H1 (cell line): ENCODE results near the gene RAB3IP. TPM values are rescaled to one million over a fixed set of nuclear protein-coding genes. Genes with fewer than 3 reads are reported as not detected.
A peak's percentile ranks its signal among the peaks of the same experiment; 100 is the strongest.

ENCODE experiments used
- CTCF ChIA-PET: fragments of 300-600 bp; sonication (Branson Sonifier 250); formaldehyde crosslinking; loops from one replicate; lab custom pipeline; 2021; ENCODE audit not compliant: partially characterized antibody; lab: Charles Lee
- POLR2A ChIA-PET: fragments of 300-600 bp; sonication (Branson Sonifier 250); formaldehyde crosslinking; loops from one replicate; lab custom pipeline; 2021; ENCODE audit warnings: inconsistent platforms; ENCODE audit not compliant: partially characterized antibody; lab: Charles Lee
- DNase-seq, 2 experiments: peaks; one replicate each; pipeline versions ENCODE4 v3.0.0 to v3.0.0-alpha.2; 2010 to 2022; ENCODE audit warnings: low spot score in 2 of 2, low read depth in 1 of 2, mixed read lengths in 1 of 2
- FAIRE-seq: peaks from 2 replicates; lab custom pipeline; 2011; peaks lifted over from hg19 to GRCh38; lab: Jason Lieb, UNC
- H2AFZ ChIP-seq: 2 replicates; pipeline ENCODE4 v1.8.1; 2012; ENCODE audit warnings: low read length, inconsistent platforms
- H2AK5ac ChIP-seq: 2 replicates; pipeline ENCODE4 v1.6.1; 2013; ENCODE audit warnings: low read depth, low read length
- H2BK120ac ChIP-seq: replicated peaks from 2 replicates; pipeline ENCODE3; 2013; ENCODE audit warnings: low read depth, low read length, inconsistent platforms
- H2BK12ac ChIP-seq: 2 replicates; pipeline ENCODE4 v1.6.1; 2013; ENCODE audit warnings: low read depth, low read length
- H2BK15ac ChIP-seq: 2 replicates; pipeline ENCODE4 v1.6.1; 2013; ENCODE audit warnings: low read length
- H2BK20ac ChIP-seq: 2 replicates; pipeline ENCODE4 v1.6.1; 2013; ENCODE audit warnings: low read length
- H2BK5ac ChIP-seq: 2 replicates; pipeline ENCODE4 v1.6.1; 2013; ENCODE audit warnings: low read depth, low read length
- H3K14ac ChIP-seq: 2 replicates; pipeline ENCODE4 v1.6.1; 2013; ENCODE audit warnings: inconsistent platforms; ENCODE audit not compliant: insufficient read length
- H3K18ac ChIP-seq: 2 replicates; pipeline ENCODE4 v1.6.1; 2013; ENCODE audit warnings: low read length; ENCODE audit errors: extremely low read depth
- H3K23ac ChIP-seq: 2 replicates; pipeline ENCODE4 v1.6.1; 2013; ENCODE audit warnings: inconsistent platforms; ENCODE audit not compliant: insufficient read length
- H3K23me2 ChIP-seq: 2 replicates; pipeline ENCODE4 v1.6.1; 2013; ENCODE audit warnings: low read depth, low read length
- H3K27ac ChIP-seq: 2 replicates; pipeline ENCODE4 v1.6.1; 2011; ENCODE audit warnings: low read depth, low read length, inconsistent platforms
- H3K27me3 ChIP-seq, 4 experiments: replicated peaks in 1 of 4; 1 replicate in 1 of 4; 2 replicates in 3 of 4; pipeline versions ENCODE4 v1.6.1 to v1.8.1; 2011 to 2013; ENCODE audit warnings: low read length in 3 of 4, mild to moderate bottlenecking in 3 of 4, inconsistent platforms in 2 of 4, mixed read lengths in 2 of 4, moderate library complexity in 1 of 4; ENCODE audit not compliant: control insufficient read depth in 3 of 4, insufficient read depth in 3 of 4; ENCODE audit errors: extremely low read depth in 1 of 4
- H3K36me3 ChIP-seq, 4 experiments: 2 replicates each; pipeline versions ENCODE4 v1.6.1 to v1.8.1; 2011 to 2013; ENCODE audit warnings: mild to moderate bottlenecking in 4 of 4, low read length in 3 of 4, moderate library complexity in 2 of 4, control low read depth in 1 of 4, inconsistent platforms in 1 of 4; ENCODE audit not compliant: insufficient read depth in 4 of 4, control insufficient read depth in 2 of 4
- H3K4ac ChIP-seq: replicated peaks from 2 replicates; pipeline ENCODE3; 2013; ENCODE audit warnings: low read length, low read depth, mixed read lengths, inconsistent platforms; ENCODE audit not compliant: insufficient read length
- H3K4me1 ChIP-seq, 4 experiments: replicated peaks in 1 of 4; 1 replicate in 1 of 4; 2 replicates in 3 of 4; pipeline versions ENCODE4 v1.6.1 to v1.8.1; 2011 to 2013; ENCODE audit warnings: low read length in 3 of 4, inconsistent platforms in 2 of 4, mixed read lengths in 1 of 4; ENCODE audit not compliant: insufficient read depth in 4 of 4, control insufficient read depth in 3 of 4
- H3K4me2 ChIP-seq, 2 experiments: 2 replicates each; pipeline versions ENCODE4 v1.6.1 to v1.8.1; 2011 to 2013; ENCODE audit warnings: low read depth in 2 of 2, low read length in 2 of 2, control low read depth in 1 of 2, inconsistent platforms in 1 of 2, mild to moderate bottlenecking in 1 of 2; ENCODE audit not compliant: insufficient read depth in 1 of 2
- H3K4me3 ChIP-seq, 4 experiments: fragments of 200-600, 300-600 bp in 1 of 4; sonication (generic), shearing (Covaris generic), sonication (Bioruptor Twin) in 1 of 4; 2 replicates each; pipeline versions ENCODE4 v1.5.1 to v1.8.1; 2011 to 2016; ENCODE audit warnings: low read length in 4 of 4, low read depth in 3 of 4, control low read depth in 2 of 4, inconsistent platforms in 2 of 4, mild to moderate bottlenecking in 2 of 4, mixed read lengths in 1 of 4, moderate library complexity in 1 of 4; ENCODE audit not compliant: insufficient read depth in 2 of 4; ENCODE audit errors: extremely low read depth in 1 of 4
- H3K56ac ChIP-seq: replicated peaks from 2 replicates; pipeline ENCODE3; 2013; ENCODE audit warnings: low read depth, mild to moderate bottlenecking, mixed read lengths, low read length, inconsistent platforms; ENCODE audit not compliant: insufficient read length
- H3K79me1 ChIP-seq: 2 replicates; pipeline ENCODE4 v1.6.1; 2013; ENCODE audit warnings: low read depth, low read length, control low read depth
- H3K79me2 ChIP-seq, 2 experiments: 2 replicates each; pipeline versions ENCODE4 v1.6.1 to v1.8.1; 2012 to 2013; ENCODE audit warnings: low read length in 2 of 2, mild to moderate bottlenecking in 2 of 2, inconsistent platforms in 1 of 2; ENCODE audit not compliant: insufficient read depth in 2 of 2, control insufficient read depth in 1 of 2
- H3K9ac ChIP-seq, 4 experiments: replicated peaks in 1 of 4; 1 replicate in 1 of 4; 2 replicates in 3 of 4; pipeline versions ENCODE4 v1.6.1 to v1.8.1; 2011 to 2013; ENCODE audit warnings: low read depth in 3 of 4, low read length in 3 of 4, control low read depth in 2 of 4, mild to moderate bottlenecking in 2 of 4, moderate library complexity in 2 of 4, inconsistent platforms in 1 of 4; ENCODE audit errors: extremely low read depth in 1 of 4
- H3K9me3 ChIP-seq, 2 experiments: 2 replicates each; pipeline versions ENCODE4 v1.6.1 to v1.8.1; 2012 to 2013; ENCODE audit warnings: mild to moderate bottlenecking in 2 of 2, moderate library complexity in 2 of 2, control low read depth in 1 of 2, inconsistent platforms in 1 of 2, low read depth in 1 of 2, low read length in 1 of 2, mixed read lengths in 1 of 2; ENCODE audit not compliant: insufficient read depth in 2 of 2
- H4K20me1 ChIP-seq, 2 experiments: replicated peaks in 1 of 2; 2 replicates each; pipeline versions ENCODE3 to v1.8.1; 2011 to 2013; ENCODE audit warnings: inconsistent platforms in 2 of 2, low read length in 2 of 2, mild to moderate bottlenecking in 1 of 2; ENCODE audit not compliant: insufficient read depth in 2 of 2, control insufficient read depth in 1 of 2
- H4K5ac ChIP-seq: 2 replicates; pipeline ENCODE4 v1.6.1; 2013; ENCODE audit warnings: low read length, low read depth, mixed read lengths, inconsistent platforms; ENCODE audit not compliant: insufficient read length
- H4K8ac ChIP-seq: 2 replicates; pipeline ENCODE4 v1.8.0; 2013; ENCODE audit warnings: mild to moderate bottlenecking, moderate library complexity, low read length, inconsistent platforms; ENCODE audit not compliant: insufficient read depth; ENCODE audit errors: extremely low read depth
- H4K91ac ChIP-seq: replicated peaks from 2 replicates; pipeline ENCODE3; 2013; ENCODE audit warnings: low read length, mixed read lengths, inconsistent platforms; ENCODE audit not compliant: insufficient read length
- FOSL1 ChIP-seq: IDR thresholded peaks from 2 replicates; pipeline ENCODE4 v1.6.1; 2011; ENCODE audit warnings: mild to moderate bottlenecking, low read depth, low read length, moderate library complexity; ENCODE audit not compliant: insufficient read depth
- WGBS, 2 experiments: shearing (Covaris generic) in 1 of 2; methylation state at CpG; one replicate each; pipeline versions ENCODE4 v1.1.6 to v1.1.7; 2013 to 2015; ENCODE audit warnings: low lambda C conversion rate in 2 of 2, mixed read lengths in 2 of 2, inconsistent platforms in 1 of 2, low coverage in 1 of 2, missing lambda C conversion rate in 1 of 2; ENCODE audit not compliant: insufficient replicate concordance in 2 of 2, insufficient coverage in 1 of 2, insufficient read length in 1 of 2; ENCODE audit errors: extremely low coverage in 1 of 2, missing lambda C conversion rate in 1 of 2; 5-methylcytosine and 5-hydroxymethylcytosine counted together
- polyA plus RNA-seq, 7 experiments: library from polyadenylated mRNA; depleted of rRNA in 3 of 7; stranded (reverse) in 5 of 7; unstranded in 2 of 7; fragments of >200 nt in 5 of 7; fragments of 200-250 nt in 2 of 7; gene quantifications; 1 replicate in 5 of 7; 2 replicates in 1 of 7; 4 replicates in 1 of 7; pipeline versions ENCODE4 v1.2.1 to v1.2.3, GENCODE V29; 2011 to 2013; ENCODE audit warnings: missing spikeins in 2 of 7, mixed read lengths in 2 of 7
- total RNA-seq: library from RNA; stranded (reverse); fragmentation: NEBNext Ultra II Directional; extraction: Animal tissue kit (Norgen Biotek cat#: 25700); gene quantifications from 2 replicates; pipeline ENCODE4 v1.2.1, GENCODE V29; 2021

Gene RAB3IP
- total and polyA plus RNA-seq, 2 of the 8 experiments (the other 6 are each of a cell fraction or from before 2014, with no cell fraction given), result 17.7 to 34.6 TPM

- Histone ChIP-seq H2AK5ac (no peak overlapping the region), H3K9me3 (no peaks in the 10 kb centered on the region), H3K23me2 (0 out of 2 replicates have a peak, but pooled peaks cover 1% of the 10 kb centered on the region), H3K27me3 (no peaks in the 10 kb centered on the region), H3K9ac (no peak overlapping the region), H4K5ac (no peak overlapping the region), H4K8ac (no peak overlapping the region), H2AFZ (peak overlapping the region; percentile 98), H3K4me2 (no peak overlapping the region), H3K79me1 (no peaks in the 10 kb centered on the region), H3K23ac (no peak overlapping the region), H2BK5ac (no peak overlapping the region), H3K4ac (no peak overlapping the region), H3K4me3 (no peak overlapping the region), H2BK15ac (no peak overlapping the region), H3K36me3 (no peaks in the 10 kb centered on the region), H4K91ac (no peak overlapping the region), H4K20me1 (no peaks in the 10 kb centered on the region), H3K4me1 (no peaks in the 10 kb centered on the region; a peak in 1 of 7 replicates), H3K14ac (no peak overlapping the region), H3K56ac (no peak overlapping the region), H3K18ac (no peak overlapping the region), H2BK20ac (no peak overlapping the region), H2BK120ac (no peak overlapping the region), H3K79me2 (no peaks in the 10 kb centered on the region)
- DNase-seq, result no peak
- 78% methylated on average over 3 of the region's 3 CpGs; no CpG with 5 or more reads in 1 of the 2 experiments for WGBS, 2 experiments
- CTCF ChIA-PET, result interaction anchor here (1.2 to 1.6 kb wide), 2 partner anchors 20 to 888 kb away, joined by 5 to 8 read pairs; no protein-coding TSS in a partner anchor
- POLR2A ChIA-PET, result no interaction called here
- no peak for FAIRE-seq
- TF ChIP-seq FOSL1, result no peak
- TF ChIP-seq, all 59 proteins: peak for 0
- H3K27ac ChIP-seq, result no peak overlapping the region
- no peak overlapping the region for H2BK12ac ChIP-seq
Measured at GRCh38 chr12:69701826-69702225, 36.8 kb upstream of the RAB3IP start.
